Neutrophil (primary cell): ENCODE results near the gene GTPBP1.

Source experiments
- H3K27ac ChIP-seq: fragments of 200-600 bp; sonication (generic); 2 replicates; pipeline ENCODE4 v1.5.1; 2016; ENCODE audit warnings: mild to moderate bottlenecking, moderate library complexity
- H3K27me3 ChIP-seq: fragments of 200-600 bp; sonication (generic); 2 replicates; pipeline ENCODE4 v1.6.0; 2016; ENCODE audit warnings: mild to moderate bottlenecking
- H3K36me3 ChIP-seq: fragments of 200-600 bp; sonication (generic); 2 replicates; pipeline ENCODE4 v1.5.1; 2017
- H3K4me1 ChIP-seq, 2 experiments: fragments of 200-600 bp in 1 of 2; sonication (generic) in 1 of 2; 1 replicate in 1 of 2; 2 replicates in 1 of 2; pipeline versions ENCODE4 v1.5.1 to v1.6.1; 2013 to 2016; ENCODE audit warnings: low read depth in 1 of 2, low read length in 1 of 2, mild to moderate bottlenecking in 1 of 2, moderate library complexity in 1 of 2; ENCODE audit not compliant: control insufficient read depth in 1 of 2, insufficient read depth in 1 of 2
- H3K4me3 ChIP-seq, 2 experiments: fragments of 200-600 bp in 1 of 2; sonication (generic) in 1 of 2; 1 replicate in 1 of 2; 2 replicates in 1 of 2; pipeline ENCODE4 v1.5.1; 2013 to 2016; ENCODE audit warnings: low read depth in 1 of 2, low read length in 1 of 2, mild to moderate bottlenecking in 1 of 2, moderate library complexity in 1 of 2
- H3K9me3 ChIP-seq: fragments of 200-600 bp; sonication (generic); 2 replicates; pipeline ENCODE4 v1.5.1; 2016
- CTCF ChIP-seq: fragments of 200-600 bp; sonication (generic); IDR thresholded peaks from 2 replicates; pipeline ENCODE4 v1.5.1; 2016; ENCODE audit warnings: antibody characterized with exemption

GTPBP1 gene

GRCh38 chr22:38720350-38720749, 14.6 kb downstream of the GTPBP1 start:
- Histone ChIP-seq H3K4me1 (peaks cover 0 to under 1% of the 10 kb centered on the region in 2 experiments), H3K4me3 (no peak overlapping the region), H3K36me3 (peaks cover 97% of the 10 kb centered on the region), H3K27ac (no peak overlapping the region), H3K9me3 (no peaks in the 10 kb centered on the region), H3K27me3 (no peaks in the 10 kb centered on the region)
- TF ChIP-seq CTCF = no peak

GRCh38 chr22:38721551-38721950, 15.8 kb downstream of the GTPBP1 start:
- Histone ChIP-seq H3K9me3 (no peaks in the 10 kb centered on the region), H3K36me3 (peaks cover 97% of the 10 kb centered on the region), H3K27ac (no peak overlapping the region), H3K4me3 (no peak overlapping the region), H3K27me3 (no peaks in the 10 kb centered on the region), H3K4me1 (no peaks in the 10 kb centered on the region)
- no peak for TF ChIP-seq CTCF

GRCh38 chr22:38724176-38724575, 18.4 kb downstream of the GTPBP1 start:
- peaks cover 97% of the 10 kb centered on the region for H3K36me3 ChIP-seq
- H3K9me3 ChIP-seq = no peaks in the 10 kb centered on the region
- no peak for TF ChIP-seq CTCF
- no peaks in the 10 kb centered on the region for H3K27me3 ChIP-seq
- H3K4me1 ChIP-seq = no peaks in the 10 kb centered on the region
- no peak overlapping the region for H3K4me3 ChIP-seq
- no peak overlapping the region for H3K27ac ChIP-seq

- Histone ChIP-seq H3K4me1 (no peaks in the 10 kb centered on the region), H3K27me3 (no peaks in the 10 kb centered on the region), H3K9me3 (no peaks in the 10 kb centered on the region), H3K27ac (no peak overlapping the region), H3K36me3 (peaks cover 100% of the 10 kb centered on the region), H3K4me3 (no peak overlapping the region)
- no peak for TF ChIP-seq CTCF
Observed at GRCh38 chr22:38724926-38725571, 19.3 kb downstream of the GTPBP1 start.

- H3K4me3 ChIP-seq = no peak overlapping the region
- H3K27ac ChIP-seq = no peak overlapping the region
- H3K36me3 ChIP-seq = peaks cover 100% of the 10 kb centered on the region
- no peaks in the 10 kb centered on the region for H3K4me1 ChIP-seq
- no peaks in the 10 kb centered on the region for H3K27me3 ChIP-seq
- no peak for TF ChIP-seq CTCF
- H3K9me3 ChIP-seq = no peaks in the 10 kb centered on the region
Observed at GRCh38 chr22:38725900-38726655, 20.3 kb downstream of the GTPBP1 start.
